ENCODE results near the gene ALAS1.

GRCh38 chr3:52193065-52193464 is 4.9 kb upstream of the ALAS1 start:
- no peak for TF ChIP-seq HDGF (IDR thresholded peaks at IDR 0.05; ENCODE audit: borderline replicate concordance)
- no peak for TF ChIP-seq ZNF384 (IDR thresholded peaks at IDR 0.05)
- no peak for TF ChIP-seq ELF4 (IDR thresholded peaks at IDR 0.05)
- no peak for TF ChIP-seq SUZ12 (IDR thresholded peaks at IDR 0.05)
- no peak for TF ChIP-seq LEF1 (IDR thresholded peaks at IDR 0.05; ENCODE audit: borderline replicate concordance)
- TF ChIP-seq NFRKB (IDR thresholded peaks at IDR 0.05), result no peak
- no peak for TF ChIP-seq PKNOX1 (IDR thresholded peaks at IDR 0.05)
- no peak for TF ChIP-seq BHLHE40 (IDR thresholded peaks at IDR 0.05; ENCODE audit: borderline replicate concordance)
- no peak for TF ChIP-seq TARDBP (IDR thresholded peaks at IDR 0.05)
- TF ChIP-seq L3MBTL2 (conservative IDR thresholded peaks at IDR 0.05), result no peak
- no peak for TF ChIP-seq FOXM1 (IDR thresholded peaks at IDR 0.05; ENCODE audit: borderline replicate concordance)
